Measurements from ENCODE around the gene SRP14.

The SRP14 gene

GRCh38 chr15:40011303-40011702, 27.7 kb downstream of the SRP14 start:
- no peak for ATAC-seq (ENCODE audit: low read depth)
- H3K4me3 ChIP-seq (ENCODE audit: severe bottlenecking), result no peak overlapping the region
- no peaks in the 10 kb centered on the region for H3K4me1 ChIP-seq (ENCODE audit: insufficient read depth, poor library complexity, severe bottlenecking)
- no peak overlapping the region for H3K27ac ChIP-seq (ENCODE audit: poor library complexity, severe bottlenecking)
- H3K36me3 ChIP-seq (ENCODE audit: low read depth), result peaks cover 94% of the 10 kb centered on the region
- no peak for TF ChIP-seq CTCF (IDR thresholded peaks at IDR 0.05; ENCODE audit: poor library complexity, severe bottlenecking)
- peaks cover 19% of the 10 kb centered on the region for H3K9me3 ChIP-seq (ENCODE audit: severe bottlenecking)
- H3K27me3 ChIP-seq (ENCODE audit: insufficient read depth, poor library complexity, severe bottlenecking), result no peaks in the 10 kb centered on the region
- no peak for DNase-seq (ENCODE audit: low spot score)

- no peak overlapping the region for H3K27ac ChIP-seq (ENCODE audit: poor library complexity, severe bottlenecking)
- DNase-seq (ENCODE audit: low spot score) (no peak), ATAC-seq (ENCODE audit: low read depth) (no peak)
- H3K9me3 ChIP-seq (ENCODE audit: severe bottlenecking), result peaks cover 19% of the 10 kb centered on the region
- H3K27me3 ChIP-seq (ENCODE audit: insufficient read depth, poor library complexity, severe bottlenecking), result no peaks in the 10 kb centered on the region
- TF ChIP-seq CTCF (IDR thresholded peaks at IDR 0.05; ENCODE audit: poor library complexity, severe bottlenecking), result no peak
- no peaks in the 10 kb centered on the region for H3K4me1 ChIP-seq (ENCODE audit: insufficient read depth, poor library complexity, severe bottlenecking)
- H3K36me3 ChIP-seq (ENCODE audit: low read depth), result peaks cover 98% of the 10 kb centered on the region
- H3K4me3 ChIP-seq (ENCODE audit: severe bottlenecking), result no peak overlapping the region
Measured at GRCh38 chr15:40010686-40011085, 28.3 kb downstream of the SRP14 start.

GRCh38 chr15:40008061-40008765, 30.8 kb downstream of the SRP14 start:
- Histone ChIP-seq H3K36me3 (ENCODE audit: low read depth) (peaks cover 96% of the 10 kb centered on the region), H3K4me3 (ENCODE audit: severe bottlenecking) (no peak overlapping the region), H3K27ac (ENCODE audit: poor library complexity, severe bottlenecking) (no peak overlapping the region), H3K27me3 (ENCODE audit: insufficient read depth, poor library complexity, severe bottlenecking) (no peaks in the 10 kb centered on the region), H3K4me1 (ENCODE audit: insufficient read depth, poor library complexity, severe bottlenecking) (no peaks in the 10 kb centered on the region), H3K9me3 (ENCODE audit: severe bottlenecking) (peaks cover under 1% of the 10 kb centered on the region)
- TF ChIP-seq CTCF (IDR thresholded peaks at IDR 0.05; ENCODE audit: poor library complexity, severe bottlenecking), result no peak
- no peak for ATAC-seq (ENCODE audit: low read depth)
- DNase-seq (ENCODE audit: low spot score), result no peak

GRCh38 chr15:40006646-40007045, 32.3 kb downstream of the SRP14 start:
- Histone ChIP-seq H3K9me3 (ENCODE audit: severe bottlenecking) (no peaks in the 10 kb centered on the region), H3K27ac (ENCODE audit: poor library complexity, severe bottlenecking) (no peak overlapping the region), H3K4me3 (ENCODE audit: severe bottlenecking) (no peak overlapping the region), H3K27me3 (ENCODE audit: insufficient read depth, poor library complexity, severe bottlenecking) (no peaks in the 10 kb centered on the region), H3K36me3 (ENCODE audit: low read depth) (peaks cover 96% of the 10 kb centered on the region), H3K4me1 (ENCODE audit: insufficient read depth, poor library complexity, severe bottlenecking) (peaks cover 8% of the 10 kb centered on the region)
- ATAC-seq (ENCODE audit: low read depth) (no peak), DNase-seq (ENCODE audit: low spot score) (no peak)
- TF ChIP-seq CTCF (IDR thresholded peaks at IDR 0.05; ENCODE audit: poor library complexity, severe bottlenecking), result no peak

- H3K27ac ChIP-seq (ENCODE audit: poor library complexity, severe bottlenecking), result no peak overlapping the region
- peaks cover 96% of the 10 kb centered on the region for H3K36me3 ChIP-seq (ENCODE audit: low read depth)
- DNase-seq (ENCODE audit: low spot score), result no peak
Measured at GRCh38 chr15:40006003-40006402, 33.0 kb downstream of the SRP14 start.

More at GRCh38 chr15:40006003-40006402, 33.0 kb downstream of the SRP14 start:
- no peak for TF ChIP-seq CTCF (IDR thresholded peaks at IDR 0.05; ENCODE audit: poor library complexity, severe bottlenecking)
- H3K4me3 ChIP-seq (ENCODE audit: severe bottlenecking), result no peak overlapping the region
- no peak for ATAC-seq (ENCODE audit: low read depth)
- peaks cover 8% of the 10 kb centered on the region for H3K4me1 ChIP-seq (ENCODE audit: insufficient read depth, poor library complexity, severe bottlenecking)
- no peaks in the 10 kb centered on the region for H3K27me3 ChIP-seq (ENCODE audit: insufficient read depth, poor library complexity, severe bottlenecking)
- H3K9me3 ChIP-seq (ENCODE audit: severe bottlenecking), result no peaks in the 10 kb centered on the region
